OCI-LY1 (cell line): ENCODE results near the gene IL16.

Source experiments
- H2AFZ ChIP-seq: fragments of 200-600 bp; sonication (generic), shearing (Covaris generic); 2 replicates; pipeline ENCODE4 v1.6.0; 2014; ENCODE audit warnings: antibody characterized with exemption, mild to moderate bottlenecking, low read length
- H3F3A ChIP-seq: fragments of 200-600 bp; sonication (generic), shearing (Covaris generic); 2 replicates; pipeline ENCODE4 v1.6.0; 2014; ENCODE audit warnings: mild to moderate bottlenecking, antibody characterized with exemption, low read length, moderate library complexity; ENCODE audit not compliant: insufficient read depth
- H3K27ac ChIP-seq: fragments of 200-600 bp; sonication (generic); 2 replicates; pipeline ENCODE4 v1.5.1; 2014; ENCODE audit warnings: low read length, mixed run types, mild to moderate bottlenecking, low read depth; ENCODE audit not compliant: poor library complexity, severe bottlenecking
- H3K27me3 ChIP-seq: fragments of 200-600 bp; sonication (generic); 2 replicates; pipeline ENCODE4 v1.6.0; 2014; ENCODE audit warnings: antibody characterized with exemption, mild to moderate bottlenecking, low read length, moderate library complexity; ENCODE audit not compliant: insufficient read depth
- H3K36me3 ChIP-seq: fragments of 200-600 bp; sonication (generic); 2 replicates; pipeline ENCODE4 v1.6.1; 2014; ENCODE audit warnings: mild to moderate bottlenecking, antibody characterized with exemption, low read length, moderate library complexity, mixed read lengths; ENCODE audit not compliant: insufficient read depth
- H3K4me1 ChIP-seq: fragments of 200-600 bp; sonication (generic); 2 replicates; pipeline ENCODE4 v1.5.1; 2014; ENCODE audit warnings: mild to moderate bottlenecking, low read length, moderate library complexity; ENCODE audit not compliant: insufficient read depth, severe bottlenecking
- H3K4me2 ChIP-seq: fragments of 200-600 bp; sonication (generic), shearing (Covaris generic); 2 replicates; pipeline ENCODE4 v1.6.1; 2014; ENCODE audit warnings: low read length
- H3K4me3 ChIP-seq: fragments of 200-600 bp; sonication (generic); 2 replicates; pipeline ENCODE4 v1.5.1; 2014; ENCODE audit warnings: low read length, low read depth, mild to moderate bottlenecking, mixed read lengths; ENCODE audit not compliant: poor library complexity, severe bottlenecking
- H3K79me2 ChIP-seq: fragments of 200-600 bp; shearing (Covaris generic); 2 replicates; pipeline ENCODE4 v1.6.1; 2016; ENCODE audit warnings: mixed run types, low read length, mixed read lengths; ENCODE audit not compliant: insufficient read depth
- H3K9ac ChIP-seq: fragments of 200-600 bp; sonication (generic), shearing (Covaris generic); 2 replicates; pipeline ENCODE4 v1.6.1; 2014; ENCODE audit warnings: mild to moderate bottlenecking, low read length, mixed read lengths
- H3K9me2 ChIP-seq: fragments of 200-600 bp; sonication (generic), shearing (Covaris generic); 2 replicates; pipeline ENCODE4 v1.6.1; 2014; ENCODE audit warnings: low read depth, mild to moderate bottlenecking, low read length, mixed read lengths
- H3K9me3 ChIP-seq: fragments of 200-600 bp; shearing (Covaris generic); 2 replicates; pipeline ENCODE4 v1.6.1; 2014; ENCODE audit warnings: low read length, mixed read lengths
- H4K20me1 ChIP-seq: fragments of 200-600 bp; sonication (generic), shearing (Covaris generic); 2 replicates; pipeline ENCODE4 v1.6.0; 2016; ENCODE audit warnings: mild to moderate bottlenecking, low read length; ENCODE audit not compliant: insufficient read depth
- EZH2 ChIP-seq: fragments of 200-600 bp; sonication (generic), shearing (Covaris generic); IDR thresholded peaks from 2 replicates; pipeline ENCODE4 v1.8.0; 2017; ENCODE audit warnings: borderline replicate concordance, mixed run types, mild to moderate bottlenecking, antibody characterized with exemption, low read length, moderate library complexity, mixed read lengths
- TF ChIP-seq, protein P1 (sequence below): fragments of 200-600 bp; sonication (generic), shearing (Covaris generic); IDR thresholded peaks from 2 replicates; pipeline ENCODE4 v1.5.1; 2017; ENCODE audit warnings: mild to moderate bottlenecking, antibody characterized with exemption, low read length, moderate library complexity, mixed read lengths

The IL16 gene

DNA sequence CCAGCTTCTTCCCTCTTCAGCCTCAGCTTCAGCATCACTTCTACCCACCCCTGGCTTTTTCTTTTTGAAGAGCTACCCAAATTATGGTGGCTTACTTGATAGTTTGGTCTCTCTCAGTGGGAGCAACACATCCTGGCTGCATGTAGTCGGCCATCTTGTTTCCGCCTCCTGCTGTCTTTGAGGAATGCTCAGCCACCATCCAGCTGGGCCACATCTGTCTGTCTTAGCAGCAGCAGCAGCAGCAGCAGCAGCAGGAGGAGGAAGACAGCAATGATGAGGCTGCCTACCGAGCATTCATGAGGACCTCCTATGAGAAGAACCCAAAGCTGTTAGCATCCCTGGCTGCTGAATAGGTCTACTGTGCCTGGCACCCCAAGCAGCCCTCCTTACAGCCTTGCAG is 19.7 kb downstream of the IL16 start:
- Histone ChIP-seq H3K4me2 (no peak overlapping the region), H3K36me3 (no peaks in the 10 kb centered on the region), H4K20me1 (no peaks in the 10 kb centered on the region), H3K4me3 (no peak overlapping the region), H3K79me2 (no peaks in the 10 kb centered on the region), H3K27ac (no peak overlapping the region), H2AFZ (no peak overlapping the region), H3F3A (no peaks in the 10 kb centered on the region), H3K9me2 (no peaks in the 10 kb centered on the region), H3K9me3 (no peaks in the 10 kb centered on the region), H3K9ac (no peak overlapping the region), H3K27me3 (no peaks in the 10 kb centered on the region), H3K4me1 (no peaks in the 10 kb centered on the region)
- TF ChIP-seq, protein P1, sequence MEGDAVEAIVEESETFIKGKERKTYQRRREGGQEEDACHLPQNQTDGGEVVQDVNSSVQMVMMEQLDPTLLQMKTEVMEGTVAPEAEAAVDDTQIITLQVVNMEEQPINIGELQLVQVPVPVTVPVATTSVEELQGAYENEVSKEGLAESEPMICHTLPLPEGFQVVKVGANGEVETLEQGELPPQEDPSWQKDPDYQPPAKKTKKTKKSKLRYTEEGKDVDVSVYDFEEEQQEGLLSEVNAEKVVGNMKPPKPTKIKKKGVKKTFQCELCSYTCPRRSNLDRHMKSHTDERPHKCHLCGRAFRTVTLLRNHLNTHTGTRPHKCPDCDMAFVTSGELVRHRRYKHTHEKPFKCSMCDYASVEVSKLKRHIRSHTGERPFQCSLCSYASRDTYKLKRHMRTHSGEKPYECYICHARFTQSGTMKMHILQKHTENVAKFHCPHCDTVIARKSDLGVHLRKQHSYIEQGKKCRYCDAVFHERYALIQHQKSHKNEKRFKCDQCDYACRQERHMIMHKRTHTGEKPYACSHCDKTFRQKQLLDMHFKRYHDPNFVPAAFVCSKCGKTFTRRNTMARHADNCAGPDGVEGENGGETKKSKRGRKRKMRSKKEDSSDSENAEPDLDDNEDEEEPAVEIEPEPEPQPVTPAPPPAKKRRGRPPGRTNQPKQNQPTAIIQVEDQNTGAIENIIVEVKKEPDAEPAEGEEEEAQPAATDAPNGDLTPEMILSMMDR = no peak
- no peak for TF ChIP-seq EZH2

DNA sequence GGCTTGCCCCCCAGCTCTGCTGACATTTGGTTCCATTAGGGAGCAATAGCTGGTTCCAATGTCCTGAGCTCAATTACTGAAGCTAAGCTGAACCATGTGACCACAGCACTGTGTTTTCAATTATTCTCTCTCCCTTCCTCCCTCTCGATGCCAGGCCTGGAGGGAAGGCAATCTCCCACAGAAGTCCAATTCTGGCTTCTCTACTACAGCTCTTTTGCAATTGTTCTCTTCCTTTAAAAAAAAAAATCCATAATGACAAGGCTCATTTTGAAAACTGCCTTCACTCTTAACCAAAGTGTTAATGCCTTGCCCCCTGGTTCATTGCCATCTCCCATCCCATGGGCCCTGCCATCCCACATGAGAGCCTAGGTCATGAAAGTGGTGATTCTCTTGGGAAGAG is 24.8 kb downstream of the IL16 start:
- Histone ChIP-seq H3K27me3 (no peaks in the 10 kb centered on the region), H2AFZ (no peak overlapping the region), H3K9ac (no peak overlapping the region), H3F3A (no peaks in the 10 kb centered on the region), H3K4me2 (no peak overlapping the region), H4K20me1 (no peaks in the 10 kb centered on the region), H3K27ac (no peak overlapping the region), H3K36me3 (no peaks in the 10 kb centered on the region), H3K4me3 (no peak overlapping the region), H3K9me3 (no peaks in the 10 kb centered on the region), H3K79me2 (no peaks in the 10 kb centered on the region), H3K9me2 (no peaks in the 10 kb centered on the region), H3K4me1 (no peaks in the 10 kb centered on the region)
- TF ChIP-seq, protein P1 = no peak
- no peak for TF ChIP-seq EZH2

DNA sequence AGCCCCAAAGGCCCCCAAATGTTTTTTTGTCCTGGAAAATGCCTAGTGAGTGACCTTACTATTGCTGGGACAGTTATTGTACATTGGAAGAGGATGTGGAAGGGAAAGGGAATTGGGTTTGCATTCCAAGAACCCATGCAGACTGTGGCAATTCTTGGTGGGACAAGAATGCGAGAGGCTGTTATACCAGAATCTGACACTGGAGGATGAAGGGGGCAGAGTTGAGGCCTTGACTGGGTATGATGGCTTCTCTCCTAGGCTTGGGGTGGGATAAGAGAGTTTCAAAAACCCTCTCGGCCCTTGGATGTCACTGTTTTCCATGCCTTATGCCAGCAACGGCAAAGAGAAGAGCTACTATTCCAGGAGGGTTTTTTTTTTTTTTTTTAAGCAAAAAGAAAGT is 25.3 kb downstream of the IL16 start:
- Histone ChIP-seq H2AFZ (no peak overlapping the region), H4K20me1 (no peaks in the 10 kb centered on the region), H3K4me3 (no peak overlapping the region), H3F3A (no peaks in the 10 kb centered on the region), H3K27me3 (no peaks in the 10 kb centered on the region), H3K79me2 (no peaks in the 10 kb centered on the region), H3K9ac (no peak overlapping the region), H3K4me2 (no peak overlapping the region), H3K9me2 (no peaks in the 10 kb centered on the region), H3K4me1 (no peaks in the 10 kb centered on the region), H3K27ac (no peak overlapping the region), H3K9me3 (no peaks in the 10 kb centered on the region), H3K36me3 (no peaks in the 10 kb centered on the region)
- no peak for TF ChIP-seq EZH2
- TF ChIP-seq, protein P1 = no peak
